CD14-positive monocyte (primary cell): ENCODE measurements around the gene AFF1. TPM values are rescaled to one million over a fixed set of nuclear protein-coding genes. Genes with fewer than 3 reads are reported as not detected.

ENCODE experiments used
- DNase-seq, 3 donors: peaks; one replicate each; pipeline ENCODE4 v3.0.0-alpha.2; 2011 to 2022
- H2AFZ ChIP-seq: 2 replicates; pipeline ENCODE4 v1.6.0; 2012; ENCODE audit warnings: mild to moderate bottlenecking, low read depth, low read length, inconsistent platforms; ENCODE audit not compliant: insufficient read depth, poor library complexity, severe bottlenecking
- H3K27ac ChIP-seq, 2 donors: 1 replicate in 1 of 2; 2 replicates in 1 of 2; pipeline ENCODE4 v1.5.1; 2012 to 2013; ENCODE audit warnings: low read length in 2 of 2, control low read depth in 1 of 2, inconsistent platforms in 1 of 2, low read depth in 1 of 2, mild to moderate bottlenecking in 1 of 2
- H3K27me3 ChIP-seq, 2 donors: one replicate each; pipeline versions ENCODE4 v1.6.0 to v1.6.1; 2011 to 2013; ENCODE audit warnings: low read length in 2 of 2; ENCODE audit not compliant: control insufficient read depth in 2 of 2, insufficient read depth in 2 of 2
- H3K36me3 ChIP-seq, 2 donors: replicated peaks in 1 of 2; 1 replicate in 1 of 2; 2 replicates in 1 of 2; pipeline versions ENCODE4 v1.5.1 to v1.6.1; 2012 to 2013; ENCODE audit warnings: low read length in 2 of 2, control low read depth in 1 of 2, inconsistent platforms in 1 of 2, mild to moderate bottlenecking in 1 of 2; ENCODE audit not compliant: insufficient read depth in 2 of 2, control insufficient read depth in 1 of 2
- H3K4me1 ChIP-seq, 2 donors: 1 replicate in 1 of 2; 2 replicates in 1 of 2; pipeline versions ENCODE4 v1.5.1 to v1.6.1; 2012 to 2013; ENCODE audit warnings: low read length in 2 of 2, control low read depth in 1 of 2, inconsistent platforms in 1 of 2, mild to moderate bottlenecking in 1 of 2, moderate library complexity in 1 of 2; ENCODE audit not compliant: insufficient read depth in 2 of 2, control insufficient read depth in 1 of 2
- H3K4me2 ChIP-seq: replicated peaks from 2 replicates; pipeline ENCODE3; 2012; ENCODE audit warnings: low read length, moderate library complexity, mild to moderate bottlenecking; ENCODE audit not compliant: poor library complexity, severe bottlenecking; ENCODE audit errors: extremely low read depth
- H3K4me3 ChIP-seq, 3 experiments: fragments of 200-600 bp in 1 of 3; sonication (generic) in 1 of 3; replicated peaks in 1 of 3; 1 replicate in 2 of 3; 2 replicates in 1 of 3; pipeline ENCODE4 v1.5.1; 2011 to 2013; ENCODE audit warnings: low read length in 3 of 3, mild to moderate bottlenecking in 3 of 3, control low read depth in 2 of 3, low read depth in 2 of 3, inconsistent platforms in 1 of 3, moderate library complexity in 1 of 3
- H3K79me2 ChIP-seq: 2 replicates; pipeline ENCODE4 v1.6.0; 2012; ENCODE audit warnings: mild to moderate bottlenecking, control low read depth, inconsistent platforms, low read length, moderate library complexity; ENCODE audit not compliant: insufficient read depth
- H3K9ac ChIP-seq: 2 replicates; pipeline ENCODE4 v1.6.0; 2017; ENCODE audit warnings: low read length, mild to moderate bottlenecking; ENCODE audit not compliant: insufficient read depth, poor library complexity, severe bottlenecking
- H3K9me3 ChIP-seq, 2 donors: replicated peaks in 1 of 2; 1 replicate in 1 of 2; 2 replicates in 1 of 2; pipeline versions ENCODE4 v1.5.1 to v1.6.1; 2012 to 2013; ENCODE audit warnings: low read length in 2 of 2, control low read depth in 1 of 2; ENCODE audit not compliant: control insufficient read depth in 1 of 2, insufficient read depth in 1 of 2
- H4K20me1 ChIP-seq: 2 replicates; pipeline ENCODE4 v1.6.0; 2012; ENCODE audit warnings: mild to moderate bottlenecking, low read length, control low read depth, moderate library complexity; ENCODE audit not compliant: insufficient read depth
- H3K27ac Mint-ChIP-seq, 7 donors: one replicate each; pipeline ENCODE4 v1.8.0; 2020; ENCODE audit warnings: mild to moderate bottlenecking in 7 of 7, mixed read lengths in 7 of 7, moderate library complexity in 6 of 7, inconsistent platforms in 2 of 7
- H3K27me3 Mint-ChIP-seq, 3 donors: one replicate each; pipeline ENCODE4 v1.8.0; 2021 to 2022; ENCODE audit warnings: low read depth in 3 of 3, mild to moderate bottlenecking in 3 of 3, mixed read lengths in 3 of 3, moderate library complexity in 3 of 3, inconsistent platforms in 1 of 3
- H3K36me3 Mint-ChIP-seq, 2 donors: one replicate each; pipeline ENCODE4 v1.8.0; 2020; ENCODE audit warnings: mixed read lengths in 2 of 2, inconsistent platforms in 1 of 2, mild to moderate bottlenecking in 1 of 2
- H3K4me1 Mint-ChIP-seq: one replicate; pipeline ENCODE4 v1.8.0; 2020; ENCODE audit warnings: mild to moderate bottlenecking, mixed read lengths
- H3K4me3 Mint-ChIP-seq, 2 donors: one replicate each; pipeline ENCODE4 v1.8.0; 2020; ENCODE audit warnings: mild to moderate bottlenecking in 2 of 2, mixed read lengths in 2 of 2, moderate library complexity in 1 of 2
- H3K9me3 Mint-ChIP-seq, 7 donors: one replicate each; pipeline ENCODE4 v1.8.0; 2020 to 2022; ENCODE audit warnings: mixed read lengths in 7 of 7, mild to moderate bottlenecking in 6 of 7, moderate library complexity in 6 of 7, inconsistent platforms in 2 of 7
- CTCF ChIP-seq: fragments of 200-600 bp; IDR thresholded peaks from one replicate; pipeline ENCODE4 v1.8.0; 2022; ENCODE audit warnings: antibody characterized with exemption, mild to moderate bottlenecking
- WGBS: methylation state at CpG from one replicate; pipeline ENCODE4 v1.1.5; 2013; ENCODE audit warnings: missing lambda C conversion rate; ENCODE audit not compliant: insufficient coverage; 5-methylcytosine and 5-hydroxymethylcytosine counted together
- intact Hi-C, 2 donors: fragments of 100-400 bp; cut with micrococcal nuclease; formaldehyde crosslinking; loops; one replicate each; pipeline versions ENCODE4 v1.15.0 to v1.15.1; 2023
- polyA plus RNA-seq, 3 donors: library from polyadenylated mRNA; depleted of rRNA in 1 of 3; unstranded in 2 of 3; stranded (reverse) in 1 of 3; fragments of 300-500 nt in 2 of 3; fragments of >200 nt in 1 of 3; fragmentation: Illumina TruSeq in 2 of 3; gene quantifications; 1 replicate in 2 of 3; 2 replicates in 1 of 3; pipeline ENCODE4 v1.2.3, GENCODE V29; 2012 to 2021

AFF1 gene
- polyA plus RNA-seq, 3 donors = 7.5 to 20.9 (median 16.3) TPM

GRCh38 chr4:86968547-86968946, 33.7 kb downstream of the AFF1 start:
- H3K27me3 ChIP-seq = no peaks in the 10 kb centered on the region
- no peak overlapping the region for H3K4me3 ChIP-seq
- H3K4me2 ChIP-seq = no peak overlapping the region
- H4K20me1 ChIP-seq = peaks cover 62% of the 10 kb centered on the region
- Mint-ChIP-seq H3K27me3 (no peaks in the 10 kb centered on the region), H3K4me3 (no peak overlapping the region), H3K4me1 (peaks cover 22% of the 10 kb centered on the region), H3K36me3 (peaks cover 3 to 8% of the 10 kb centered on the region in 2 donors), H3K27ac (no peak overlapping the region), H3K9me3 (no peaks in the 10 kb centered on the region)
- intact Hi-C loops = no loop called here
- peaks cover 47 to 51% of the 10 kb centered on the region in 2 donors for H3K4me1 ChIP-seq
- DNase-seq = no peak
- H3K36me3 ChIP-seq = no peaks in the 10 kb centered on the region
- TF ChIP-seq CTCF = no peak
- WGBS = 8% methylated on average over 2 of the region's 2 CpGs
- peak overlapping the region in 1 of 2 donors; percentile 85 for H3K27ac ChIP-seq
- H3K9ac ChIP-seq = no peak overlapping the region
- peaks cover 88% of the 10 kb centered on the region for H3K79me2 ChIP-seq
- no peak overlapping the region for H2AFZ ChIP-seq
- no peaks in the 10 kb centered on the region for H3K9me3 ChIP-seq

GRCh38 chr4:86970447-86971354, 35.9 kb downstream of the AFF1 start:
- no peak overlapping the region for H3K27ac ChIP-seq
- H2AFZ ChIP-seq = no peak overlapping the region
- no peaks in the 10 kb centered on the region for H3K36me3 ChIP-seq
- no peaks in the 10 kb centered on the region for H3K27me3 Mint-ChIP-seq
- no peaks in the 10 kb centered on the region for H3K9me3 ChIP-seq
- H3K27ac Mint-ChIP-seq = peak overlapping the region in 2 of 7 donors; percentile 3 to 8
- peaks cover 0 to 3% of the 10 kb centered on the region in 2 donors for H3K36me3 Mint-ChIP-seq
- H3K4me2 ChIP-seq = no peak overlapping the region
- 74% methylated on average over 5 of the region's 8 CpGs for WGBS
- TF ChIP-seq CTCF = no peak
- H3K9ac ChIP-seq = no peak overlapping the region
- peak overlapping the region in 1 of 2 donors; percentile 17 for H3K4me3 Mint-ChIP-seq
- no peak overlapping the region for H3K4me3 ChIP-seq
- peaks cover 66% of the 10 kb centered on the region for H4K20me1 ChIP-seq
- H3K4me1 Mint-ChIP-seq = peaks cover 40% of the 10 kb centered on the region
- H3K27me3 ChIP-seq = no peaks in the 10 kb centered on the region
- H3K4me1 ChIP-seq = peaks cover 54 to 62% of the 10 kb centered on the region in 2 donors
- intact Hi-C loops = loop anchor here in 1 of 2 donors (5.0 kb wide), 1 partner anchor 33 kb away; the partner anchor contains the start of gene AFF1
- H3K9me3 Mint-ChIP-seq = no peaks in the 10 kb centered on the region
- no peak for DNase-seq
- peaks cover 87% of the 10 kb centered on the region for H3K79me2 ChIP-seq
